ENCODE data around the gene UGT1A4. TPM values are rescaled to one million over a fixed set of nuclear protein-coding genes. Genes with fewer than 3 reads are reported as not detected.

The UGT1A4 gene
- total and polyA plus RNA-seq, 10 of the 15 experiments (the other 5 are each of a cell fraction or from before 2014, with no cell fraction given), result not detected

- in situ Hi-C loops (cut with MboI), result no loop called here
- POLR2A ChIA-PET, result no interaction called here
- no peak overlapping the region for H3K9ac ChIP-seq (ENCODE audit: control insufficient read depth, insufficient read depth, low read length)
Observed at GRCh38 chr2:233688341-233688740, 30.2 kb upstream of the UGT1A4 start.

More at GRCh38 chr2:233688341-233688740, 30.2 kb upstream of the UGT1A4 start:
- FAIRE-seq (no peak), DNase-seq (ENCODE audit: low read depth, low spot score) (no peak), ATAC-seq (no peak)
- peaks cover 0 to 3% of the 10 kb centered on the region in 2 experiments; a peak in 1 of 4 replicates for H3K27me3 ChIP-seq (replicated peaks in 1 of 2; ENCODE audit: control insufficient read depth in 2 of 2, insufficient read depth in 2 of 2, low read length in 1 of 2)
- no peak for TF ChIP-seq JUND (IDR thresholded peaks at IDR 0.05; ENCODE audit: low read depth, low read length)
- TF ChIP-seq PAX5 (IDR thresholded peaks at IDR 0.05; ENCODE audit: borderline replicate concordance, low read depth, low read length), result no peak
- no peak for TF ChIP-seq SMAD1 (IDR thresholded peaks at IDR 0.05; ENCODE audit: low read depth, partially characterized antibody)
- TF ChIP-seq ZNF622 (IDR thresholded peaks at IDR 0.05), result no peak
- no peak for TF ChIP-seq IRF3 (IDR thresholded peaks at IDR 0.05)
- TF ChIP-seq REST (IDR thresholded peaks at IDR 0.05; ENCODE audit: low read depth, low read length), result no peak
- no peak for TF ChIP-seq BCL11A (IDR thresholded peaks at IDR 0.05; ENCODE audit: low read depth, low read length)
- no peak for TF ChIP-seq ELK1 (IDR thresholded peaks at IDR 0.05; ENCODE audit: low read depth, low read length)
- H3K4me1 ChIP-seq (ENCODE audit: control insufficient read depth, insufficient read depth, low read length), result no peaks in the 10 kb centered on the region
- H3K36me3 ChIP-seq (ENCODE audit: control insufficient read depth in 2 of 2, insufficient read depth in 2 of 2, low read length in 1 of 2), result no peaks in the 10 kb centered on the region
- H3K4me2 ChIP-seq (ENCODE audit: control insufficient read depth, insufficient read depth), result no peak overlapping the region
- no peaks in the 10 kb centered on the region for H3K9me3 ChIP-seq (replicated peaks; ENCODE audit: control insufficient read depth, insufficient read depth, low read length)
- CTCF ChIA-PET, result no interaction called here
- no peaks in the 10 kb centered on the region for H3K79me2 ChIP-seq (ENCODE audit: control insufficient read depth, insufficient read depth, low read length)
- no peaks in the 10 kb centered on the region for H4K20me1 ChIP-seq (ENCODE audit: control insufficient read depth, insufficient read depth)
- SMC1A ChIA-PET (ENCODE audit: uncharacterized antibody, unreplicated experiment), result no interaction called here
- BruUV-seq (replicated peaks), result no TSS peak
- RAD21 ChIA-PET (ENCODE audit: unreplicated experiment), result no interaction called here
- no peak overlapping the region for H3K4me3 ChIP-seq
- 36% methylated on average over 5 of the region's 5 CpGs for WGBS (ENCODE audit: insufficient coverage, insufficient replicate concordance, low lambda C conversion rate, missing lambda C conversion rate)
- H2AFZ ChIP-seq (ENCODE audit: control insufficient read depth, low read depth, low read length), result no peak overlapping the region
- intact Hi-C loops (cut with micrococcal nuclease; ENCODE audit: unreplicated experiment), result no loop called here
- H3K27ac ChIP-seq (ENCODE audit: control insufficient read depth, insufficient read depth), result no peak overlapping the region

All from GM12878 (cell line).